Posterior cingulate gyrus (tissue), 11 donors: ENCODE data around the gene GNE.

Experiments used
- DNase-seq, 10 donors: peaks; one replicate each; pipeline versions ENCODE4 v3.0.0 to v3.0.0-alpha.2; 2020 to 2021; ENCODE audit warnings: mixed read lengths in 3 of 10
- intact Hi-C: fragments of 100-400 bp; cut with DNase I; formaldehyde crosslinking; loops from one replicate; pipeline ENCODE4 v1.15.1; 2023

Gene GNE

DNA sequence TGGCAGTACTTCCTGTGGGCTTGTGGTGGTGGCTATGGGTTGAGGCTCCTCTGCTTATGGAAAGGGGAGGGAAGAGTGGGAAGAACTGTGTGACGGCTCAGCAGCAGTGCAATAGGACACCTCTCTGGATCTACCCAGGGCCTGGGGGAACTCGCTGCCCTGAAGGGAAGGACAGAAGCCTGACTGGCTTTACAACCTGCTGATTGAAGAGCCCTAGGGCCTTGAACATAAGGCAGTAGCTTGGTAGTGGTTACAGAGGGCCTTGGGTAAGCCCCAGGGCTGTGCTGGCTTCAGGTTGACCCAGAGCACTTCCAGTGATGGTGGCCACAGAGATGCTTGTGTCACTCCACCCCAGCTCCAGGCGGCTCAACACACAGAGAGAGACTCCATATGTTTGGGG lies 83.5 kb downstream of the GNE start:
- DNase-seq = no peak
- intact Hi-C loops = no loop called here

DNA sequence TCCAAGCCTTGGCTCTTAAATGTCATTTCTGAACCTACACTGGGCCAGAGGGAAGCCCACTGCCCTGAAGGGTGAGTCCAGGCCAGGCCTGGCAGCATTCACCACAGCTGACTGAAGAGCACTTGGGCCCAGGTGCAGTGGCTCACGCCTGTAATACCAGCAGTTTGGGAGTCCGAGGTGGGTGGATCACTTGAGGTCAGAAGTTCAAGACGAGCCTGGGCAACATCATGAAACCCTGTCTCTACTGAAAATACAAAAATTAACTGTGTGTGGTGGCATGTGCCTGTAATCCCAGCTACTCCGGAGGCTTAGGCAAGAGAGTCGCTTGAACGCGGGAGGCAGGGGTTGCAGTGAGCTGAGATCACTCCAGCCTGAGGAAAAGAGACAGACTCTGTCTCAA lies 84.0 kb downstream of the GNE start:
- intact Hi-C loops = no loop called here
- DNase-seq = no peak

DNA sequence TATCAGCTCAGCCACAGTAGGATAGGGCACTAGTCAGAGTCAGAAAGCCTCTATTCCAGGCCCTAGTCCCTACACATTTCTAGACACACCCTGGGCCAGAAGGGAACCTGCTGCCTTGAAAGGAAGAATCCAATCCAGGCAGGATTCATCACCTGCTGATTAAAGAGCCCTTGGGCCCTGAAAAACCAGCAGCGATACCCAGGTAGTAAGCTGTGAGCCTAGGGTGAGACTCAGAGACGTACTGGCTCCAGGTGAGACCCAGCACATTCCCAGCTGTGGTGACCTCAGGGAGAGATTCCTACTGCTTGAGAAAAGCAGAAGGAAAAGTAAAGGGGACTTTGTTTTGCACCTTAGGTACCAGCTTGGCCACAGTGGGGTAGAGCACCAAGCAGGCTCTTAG lies 84.4 kb downstream of the GNE start:
- intact Hi-C loops = no loop called here
- no peak for DNase-seq

DNA sequence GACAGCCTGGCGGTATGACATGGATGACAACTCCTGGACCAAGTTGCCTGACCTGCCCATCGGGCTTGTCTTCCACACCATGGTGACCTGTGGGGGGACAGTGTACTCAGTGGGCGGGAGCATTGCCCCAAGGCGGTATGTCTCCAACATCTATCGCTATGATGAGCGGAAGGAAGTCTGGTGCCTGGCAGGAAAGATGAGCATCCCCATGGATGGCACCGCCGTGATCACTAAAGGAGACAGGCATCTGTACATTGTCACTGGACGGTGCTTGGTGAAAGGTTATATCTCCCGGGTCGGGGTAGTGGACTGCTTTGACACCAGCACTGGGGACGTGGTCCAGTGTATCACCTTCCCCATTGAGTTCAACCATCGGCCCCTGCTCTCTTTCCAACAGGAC lies 87.7 kb downstream of the GNE start:
- DNase-seq = peak in 1 of 10 donors; percentile 57
- intact Hi-C loops = no loop called here

DNA sequence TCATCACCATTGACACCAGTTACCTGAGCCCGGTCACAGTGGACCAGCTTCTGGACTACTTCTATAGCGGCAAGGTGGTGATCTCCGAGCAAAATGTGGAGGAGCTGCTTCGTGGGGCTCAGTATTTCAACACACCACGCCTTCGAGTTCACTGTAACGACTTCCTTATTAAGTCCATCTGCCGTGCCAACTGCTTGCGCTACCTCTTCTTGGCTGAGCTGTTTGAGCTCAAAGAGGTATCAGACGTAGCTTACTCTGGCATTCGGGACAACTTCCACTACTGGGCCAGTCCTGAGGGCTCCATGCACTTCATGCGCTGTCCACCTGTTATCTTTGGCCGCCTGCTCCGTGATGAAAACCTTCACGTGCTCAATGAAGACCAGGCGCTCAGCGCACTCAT lies 88.5 kb downstream of the GNE start:
- DNase-seq = peak in 1 of 10 donors; percentile 55
- intact Hi-C loops = loop anchor here (5.0 kb wide), 1 partner anchor 212 kb away; the partner anchor contains the start of gene OR2S2

DNA sequence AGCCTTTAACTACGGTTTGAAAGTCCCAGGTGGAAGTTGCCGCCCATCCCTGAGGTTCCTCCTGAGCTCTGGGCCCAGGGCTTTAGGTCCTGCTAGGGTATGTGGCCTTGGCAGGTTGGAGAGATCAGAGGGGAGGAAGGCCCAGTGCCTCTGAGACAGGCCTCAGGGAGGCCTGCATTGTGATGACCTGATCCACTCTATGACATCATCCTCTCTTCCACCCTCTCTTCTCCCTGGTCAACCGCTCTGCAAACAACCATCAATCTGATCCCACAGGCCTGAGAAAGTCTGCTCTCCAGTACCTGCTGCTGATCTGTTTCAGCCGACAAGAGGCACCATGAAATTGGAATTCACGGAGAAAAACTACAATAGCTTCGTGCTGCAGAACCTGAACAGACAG lies 89.1 kb downstream of the GNE start, which contains the start of gene CCIN:
Gene CCIN, plus strand, starts transcription at position 223 of the 400 bp plus-strand sequence. Its CDS starts 115 bp downstream, at position 338.
- intact Hi-C loops = loop anchor here (5.0 kb wide), 1 partner anchor 212 kb away; the partner anchor contains the start of gene OR2S2
- no peak for DNase-seq

DNA sequence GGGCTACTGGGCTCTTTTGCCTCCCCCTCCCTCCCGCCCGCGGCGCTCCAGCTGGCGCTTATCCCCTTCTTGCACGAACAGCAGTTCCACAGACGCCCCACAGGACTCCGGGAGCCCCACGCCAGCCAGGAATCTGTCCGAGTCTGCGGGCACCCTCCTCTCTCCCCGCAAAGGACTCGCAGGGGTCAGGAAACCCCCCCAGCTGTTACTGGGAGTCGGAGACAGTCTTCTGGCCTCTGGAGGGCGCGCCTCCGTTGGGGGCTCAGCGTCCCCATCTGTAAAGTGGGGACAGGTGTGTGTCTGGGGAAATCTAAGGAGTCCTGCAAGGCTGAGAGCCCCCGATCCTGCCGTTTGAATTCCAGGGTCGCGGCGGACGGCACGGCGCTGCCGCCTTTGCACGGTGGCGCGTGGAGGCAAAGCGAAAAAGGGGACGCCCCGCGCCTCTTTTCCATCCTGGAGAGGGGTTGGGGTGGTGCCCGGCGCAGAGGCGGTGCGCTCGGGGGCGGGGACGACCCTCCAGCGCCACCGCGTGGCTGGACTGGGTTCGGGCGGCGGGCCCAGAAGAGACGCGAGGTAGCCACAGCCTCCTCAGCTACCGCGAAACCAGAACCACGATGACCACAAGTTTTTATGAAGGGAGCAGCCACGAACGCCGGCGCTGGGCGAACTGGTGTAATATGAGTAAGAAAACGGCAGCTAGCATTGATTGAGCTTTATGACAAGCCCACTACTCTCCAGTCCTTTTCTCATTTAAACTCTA lies 91.9 kb downstream of the GNE start:
- peak; percentile 69 to 98 (median 86) for DNase-seq
- intact Hi-C loops = loop anchor here (1.0 to 5.0 kb wide), 2 partner anchors 63 to 209 kb away; partner anchors contain the start of gene OR2S2

DNA sequence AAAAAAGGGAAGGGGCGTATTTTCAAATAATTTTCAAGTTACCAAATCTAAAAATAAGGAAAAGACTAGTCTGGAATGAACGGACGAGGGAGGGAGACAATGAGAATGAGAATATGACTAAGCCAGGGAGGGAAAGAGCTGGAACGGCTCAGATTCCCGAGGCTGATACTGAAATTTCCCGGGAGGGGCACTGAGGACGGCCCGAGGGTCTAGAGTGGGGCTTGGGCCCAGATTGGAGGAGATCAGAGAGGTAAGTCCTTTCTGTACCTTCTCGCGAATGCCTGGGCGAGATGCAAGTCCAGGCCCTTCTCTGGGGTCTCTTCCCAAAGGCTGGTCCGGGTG lies 92.5 kb downstream of the GNE start:
- intact Hi-C loops = loop anchor here (1.0 to 5.0 kb wide), 2 partner anchors 62 to 208 kb away; partner anchors contain the start of gene OR2S2

DNA sequence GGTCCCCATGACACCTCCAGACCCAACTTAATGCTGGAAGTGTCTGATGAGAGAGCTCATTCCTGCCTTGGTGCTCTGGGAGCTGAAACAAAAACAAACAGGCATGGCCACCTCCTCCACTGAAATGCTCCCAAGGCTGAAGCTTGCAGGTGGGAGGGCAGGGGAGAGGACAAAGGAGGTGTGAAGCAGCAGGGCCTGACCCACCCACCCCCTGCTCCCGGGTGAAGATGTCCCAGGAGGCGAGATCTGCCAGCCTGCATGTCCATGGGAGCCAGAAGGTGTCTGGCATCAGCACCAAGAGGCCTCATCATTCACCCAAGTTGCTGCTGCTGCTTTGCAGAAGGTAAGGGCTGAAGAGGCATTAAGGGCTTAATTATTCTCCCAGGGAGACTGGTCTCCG lies 93.3 kb downstream of the GNE start:
- intact Hi-C loops = loop anchor here (5.0 kb wide), 1 partner anchor 208 kb away; the partner anchor contains the start of gene OR2S2
- DNase-seq = peak in 2 of 10 donors; percentile 65 to 72

More for the DNA sequence above, 92.5 kb downstream of the GNE start:
- no peak for DNase-seq
